ENCODE results near the gene ANKRD27.

ANKRD27 gene

DNA sequence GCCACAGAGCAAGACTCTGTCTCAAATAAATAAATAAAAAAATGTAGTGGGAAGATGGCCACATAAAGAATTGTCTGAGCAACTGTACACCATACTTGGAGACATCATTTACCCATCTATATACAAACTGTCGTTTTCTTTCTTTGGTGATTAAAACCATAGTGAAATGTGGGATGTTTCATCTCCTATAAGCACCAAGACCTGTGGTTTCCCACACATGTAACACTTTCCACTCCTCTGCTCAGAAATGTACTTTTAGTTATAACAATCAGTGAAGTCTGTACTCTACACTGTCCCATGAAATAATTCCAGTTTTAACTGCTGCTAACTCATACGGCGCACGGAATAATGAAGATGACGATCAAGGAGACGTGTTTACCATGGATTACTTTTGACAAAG, 75.7 kb downstream of the ANKRD27 start:
- ATAC-seq, result no peak
- TF ChIP-seq ESRRG (CRISPR knock-in tag; IDR thresholded peaks at IDR 0.05) (no peak), ARNTL (CRISPR knock-in tag; IDR thresholded peaks at IDR 0.05; ENCODE audit: borderline replicate concordance, low read depth) (no peak), ISL1 (CRISPR knock-in tag; IDR thresholded peaks at IDR 0.05) (no peak), CSRNP3 (CRISPR knock-in tag; IDR thresholded peaks at IDR 0.05) (no peak), ZFP3 (CRISPR knock-in tag; IDR thresholded peaks at IDR 0.05) (no peak), ZC3H10 (CRISPR knock-in tag; IDR thresholded peaks at IDR 0.05) (no peak), ZFP30 (CRISPR knock-in tag; IDR thresholded peaks at IDR 0.05) (no peak), SNAI2 (CRISPR knock-in tag; IDR thresholded peaks at IDR 0.05) (no peak), OSR1 (CRISPR knock-in tag; IDR thresholded peaks at IDR 0.05) (no peak), ZNF70 (CRISPR knock-in tag; IDR thresholded peaks at IDR 0.05) (no peak), PPARA (CRISPR knock-in tag; IDR thresholded peaks at IDR 0.05; ENCODE audit: borderline replicate concordance) (no peak), TOX (CRISPR knock-in tag; IDR thresholded peaks at IDR 0.05; ENCODE audit: borderline replicate concordance) (no peak), CSDC2 (CRISPR knock-in tag; IDR thresholded peaks at IDR 0.05) (no peak), CREB5 (CRISPR knock-in tag; IDR thresholded peaks at IDR 0.05; ENCODE audit: low read depth) (no peak), TCF4 (CRISPR knock-in tag; IDR thresholded peaks at IDR 0.05; ENCODE audit: borderline replicate concordance) (no peak), ZNF565 (CRISPR knock-in tag; conservative IDR thresholded peaks at IDR 0.05; ENCODE audit: low read depth) (no peak)
- TF ChIP-seq, protein P1, sequence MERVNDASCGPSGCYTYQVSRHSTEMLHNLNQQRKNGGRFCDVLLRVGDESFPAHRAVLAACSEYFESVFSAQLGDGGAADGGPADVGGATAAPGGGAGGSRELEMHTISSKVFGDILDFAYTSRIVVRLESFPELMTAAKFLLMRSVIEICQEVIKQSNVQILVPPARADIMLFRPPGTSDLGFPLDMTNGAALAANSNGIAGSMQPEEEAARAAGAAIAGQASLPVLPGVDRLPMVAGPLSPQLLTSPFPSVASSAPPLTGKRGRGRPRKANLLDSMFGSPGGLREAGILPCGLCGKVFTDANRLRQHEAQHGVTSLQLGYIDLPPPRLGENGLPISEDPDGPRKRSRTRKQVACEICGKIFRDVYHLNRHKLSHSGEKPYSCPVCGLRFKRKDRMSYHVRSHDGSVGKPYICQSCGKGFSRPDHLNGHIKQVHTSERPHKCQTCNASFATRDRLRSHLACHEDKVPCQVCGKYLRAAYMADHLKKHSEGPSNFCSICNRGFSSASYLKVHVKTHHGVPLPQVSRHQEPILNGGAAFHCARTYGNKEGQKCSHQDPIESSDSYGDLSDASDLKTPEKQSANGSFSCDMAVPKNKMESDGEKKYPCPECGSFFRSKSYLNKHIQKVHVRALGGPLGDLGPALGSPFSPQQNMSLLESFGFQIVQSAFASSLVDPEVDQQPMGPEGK (CRISPR knock-in tag; IDR thresholded peaks at IDR 0.05; ENCODE audit: borderline replicate concordance), result no peak
- TF ChIP-seq, protein P2, sequence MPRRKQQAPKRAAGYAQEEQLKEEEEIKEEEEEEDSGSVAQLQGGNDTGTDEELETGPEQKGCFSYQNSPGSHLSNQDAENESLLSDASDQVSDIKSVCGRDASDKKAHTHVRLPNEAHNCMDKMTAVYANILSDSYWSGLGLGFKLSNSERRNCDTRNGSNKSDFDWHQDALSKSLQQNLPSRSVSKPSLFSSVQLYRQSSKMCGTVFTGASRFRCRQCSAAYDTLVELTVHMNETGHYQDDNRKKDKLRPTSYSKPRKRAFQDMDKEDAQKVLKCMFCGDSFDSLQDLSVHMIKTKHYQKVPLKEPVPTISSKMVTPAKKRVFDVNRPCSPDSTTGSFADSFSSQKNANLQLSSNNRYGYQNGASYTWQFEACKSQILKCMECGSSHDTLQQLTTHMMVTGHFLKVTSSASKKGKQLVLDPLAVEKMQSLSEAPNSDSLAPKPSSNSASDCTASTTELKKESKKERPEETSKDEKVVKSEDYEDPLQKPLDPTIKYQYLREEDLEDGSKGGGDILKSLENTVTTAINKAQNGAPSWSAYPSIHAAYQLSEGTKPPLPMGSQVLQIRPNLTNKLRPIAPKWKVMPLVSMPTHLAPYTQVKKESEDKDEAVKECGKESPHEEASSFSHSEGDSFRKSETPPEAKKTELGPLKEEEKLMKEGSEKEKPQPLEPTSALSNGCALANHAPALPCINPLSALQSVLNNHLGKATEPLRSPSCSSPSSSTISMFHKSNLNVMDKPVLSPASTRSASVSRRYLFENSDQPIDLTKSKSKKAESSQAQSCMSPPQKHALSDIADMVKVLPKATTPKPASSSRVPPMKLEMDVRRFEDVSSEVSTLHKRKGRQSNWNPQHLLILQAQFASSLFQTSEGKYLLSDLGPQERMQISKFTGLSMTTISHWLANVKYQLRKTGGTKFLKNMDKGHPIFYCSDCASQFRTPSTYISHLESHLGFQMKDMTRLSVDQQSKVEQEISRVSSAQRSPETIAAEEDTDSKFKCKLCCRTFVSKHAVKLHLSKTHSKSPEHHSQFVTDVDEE (CRISPR knock-in tag; IDR thresholded peaks at IDR 0.05), result no peak
- TF ChIP-seq, protein P3, sequence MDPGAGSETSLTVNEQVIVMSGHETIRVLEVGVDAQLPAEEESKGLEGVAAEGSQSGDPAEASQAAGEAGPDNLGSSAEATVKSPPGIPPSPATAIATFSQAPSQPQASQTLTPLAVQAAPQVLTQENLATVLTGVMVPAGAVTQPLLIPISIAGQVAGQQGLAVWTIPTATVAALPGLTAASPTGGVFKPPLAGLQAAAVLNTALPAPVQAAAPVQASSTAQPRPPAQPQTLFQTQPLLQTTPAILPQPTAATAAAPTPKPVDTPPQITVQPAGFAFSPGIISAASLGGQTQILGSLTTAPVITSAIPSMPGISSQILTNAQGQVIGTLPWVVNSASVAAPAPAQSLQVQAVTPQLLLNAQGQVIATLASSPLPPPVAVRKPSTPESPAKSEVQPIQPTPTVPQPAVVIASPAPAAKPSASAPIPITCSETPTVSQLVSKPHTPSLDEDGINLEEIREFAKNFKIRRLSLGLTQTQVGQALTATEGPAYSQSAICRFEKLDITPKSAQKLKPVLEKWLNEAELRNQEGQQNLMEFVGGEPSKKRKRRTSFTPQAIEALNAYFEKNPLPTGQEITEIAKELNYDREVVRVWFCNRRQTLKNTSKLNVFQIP (CRISPR knock-in tag; IDR thresholded peaks at IDR 0.05; ENCODE audit: borderline replicate concordance, low read depth), result no peak

DNA sequence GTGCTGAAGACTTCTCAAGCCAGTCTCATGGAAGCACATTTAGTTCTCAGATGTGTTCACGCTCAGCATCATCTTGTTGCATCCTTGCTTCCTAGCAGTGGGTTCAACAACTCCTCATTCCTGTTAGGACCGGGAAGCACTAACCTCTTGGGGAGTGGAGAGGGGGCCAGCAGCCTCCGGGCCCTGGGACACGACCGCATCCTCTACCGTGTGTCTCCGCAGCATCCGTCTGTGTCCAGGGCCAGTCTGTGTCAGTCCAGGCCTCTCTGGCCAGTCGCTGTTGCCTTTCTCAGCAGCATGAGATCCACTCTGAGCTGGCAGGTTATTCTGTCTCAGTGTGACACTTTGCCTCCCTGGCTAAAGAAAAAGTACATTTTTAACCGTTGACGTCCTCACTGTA, 77.0 kb downstream of the ANKRD27 start:
- no peak for TF ChIP-seq ZNF70 (CRISPR knock-in tag; IDR thresholded peaks at IDR 0.05)
- no peak for TF ChIP-seq ZNF8 (CRISPR knock-in tag; IDR thresholded peaks at IDR 0.05)
- TF ChIP-seq ISL1 (CRISPR knock-in tag; IDR thresholded peaks at IDR 0.05), result no peak
- TF ChIP-seq RARB (CRISPR knock-in tag; IDR thresholded peaks at IDR 0.05), result no peak
- no peak for TF ChIP-seq CSDC2 (CRISPR knock-in tag; IDR thresholded peaks at IDR 0.05)
- no peak for TF ChIP-seq ESRRG (CRISPR knock-in tag; IDR thresholded peaks at IDR 0.05)
- TF ChIP-seq, protein P3 (CRISPR knock-in tag; IDR thresholded peaks at IDR 0.05; ENCODE audit: borderline replicate concordance, low read depth), result no peak
- no peak for TF ChIP-seq ZFP30 (CRISPR knock-in tag; IDR thresholded peaks at IDR 0.05)
- TF ChIP-seq GLIS3 (CRISPR knock-in tag; IDR thresholded peaks at IDR 0.05), result no peak
- no peak for TF ChIP-seq ZFP3 (CRISPR knock-in tag; IDR thresholded peaks at IDR 0.05)
- no peak for TF ChIP-seq TOX (CRISPR knock-in tag; IDR thresholded peaks at IDR 0.05; ENCODE audit: borderline replicate concordance)
- no peak for TF ChIP-seq ARNTL (CRISPR knock-in tag; IDR thresholded peaks at IDR 0.05; ENCODE audit: borderline replicate concordance, low read depth)
- no peak for TF ChIP-seq ZNF565 (CRISPR knock-in tag; conservative IDR thresholded peaks at IDR 0.05; ENCODE audit: low read depth)
- TF ChIP-seq CREB5 (CRISPR knock-in tag; IDR thresholded peaks at IDR 0.05; ENCODE audit: low read depth), result no peak
- no peak for TF ChIP-seq PPARA (CRISPR knock-in tag; IDR thresholded peaks at IDR 0.05; ENCODE audit: borderline replicate concordance)
- no peak for TF ChIP-seq TCF4 (CRISPR knock-in tag; IDR thresholded peaks at IDR 0.05; ENCODE audit: borderline replicate concordance)
- TF ChIP-seq, protein P2 (CRISPR knock-in tag; IDR thresholded peaks at IDR 0.05), result no peak
- TF ChIP-seq SNAI2 (CRISPR knock-in tag; IDR thresholded peaks at IDR 0.05), result no peak
- no peak for ATAC-seq
